A673 (cell line): Measurements from ENCODE around the gene TTLL11. TPM values are rescaled to one million over a fixed set of nuclear protein-coding genes. Genes with fewer than 3 reads are reported as not detected.

Source experiments
- BruUV-seq: library from RNA; stranded (reverse); fragments of 400-500 nt; replicated peaks from 2 replicates; lab custom pipeline; 2021; lab: Mats Ljungman, UMichigan
- CTCF ChIA-PET: fragments of 300-600 bp; sonication (Branson Sonifier 250); formaldehyde crosslinking; loops from one replicate; lab custom pipeline; 2022; ENCODE audit warnings: antibody characterized with exemption; lab: Charles Lee
- POLR2A ChIA-PET: fragments of 300-600 bp; sonication (Branson Sonifier 250); formaldehyde crosslinking; loops from one replicate; lab custom pipeline; 2022; ENCODE audit warnings: antibody characterized with exemption; ENCODE audit not compliant: low non-redundant PET; lab: Charles Lee
- DNase-seq: peaks from one replicate; pipeline ENCODE4 v3.0.0-alpha.2; 2015; ENCODE audit warnings: low spot score
- H3K27ac ChIP-seq: fragments of 200-600 bp; sonication (generic); 2 replicates; pipeline ENCODE4 v1.5.1; 2016; ENCODE audit warnings: mixed run types, low read depth, mild to moderate bottlenecking, mixed read lengths, antibody characterized with exemption, low read length; ENCODE audit not compliant: poor library complexity, severe bottlenecking
- H3K27me3 ChIP-seq: fragments of 200-600 bp; sonication (generic); replicated peaks from 2 replicates; pipeline ENCODE4 v1.6.1; 2017; ENCODE audit warnings: mixed run types, low read depth, mild to moderate bottlenecking, mixed read lengths, antibody characterized with exemption, low read length; ENCODE audit not compliant: insufficient read depth, poor library complexity
- H3K36me3 ChIP-seq: fragments of 200-600 bp; sonication (generic); 2 replicates; pipeline ENCODE4 v1.6.1; 2016; ENCODE audit warnings: mixed run types, mild to moderate bottlenecking, mixed read lengths, antibody characterized with exemption, low read length; ENCODE audit not compliant: insufficient read depth, poor library complexity, severe bottlenecking
- H3K4me1 ChIP-seq: fragments of 200-600 bp; sonication (generic); 2 replicates; pipeline ENCODE4 v1.6.1; 2017; ENCODE audit warnings: mixed run types, mild to moderate bottlenecking, mixed read lengths, antibody characterized with exemption, low read length; ENCODE audit not compliant: insufficient read depth, poor library complexity, severe bottlenecking
- H3K4me3 ChIP-seq: fragments of 200-600 bp; sonication (generic); 2 replicates; pipeline ENCODE4 v1.5.1; 2016; ENCODE audit warnings: low read depth, mixed run types, mild to moderate bottlenecking, mixed read lengths, low read length; ENCODE audit not compliant: poor library complexity, severe bottlenecking
- H3K9me3 ChIP-seq: fragments of 200-600 bp; sonication (generic); 2 replicates; pipeline ENCODE4 v1.6.1; 2016; ENCODE audit warnings: mixed run types, low read depth, mild to moderate bottlenecking, mixed read lengths, antibody characterized with exemption, low read length; ENCODE audit not compliant: poor library complexity, severe bottlenecking
- CTCF ChIP-seq: fragments of 300-800, 200-600 bp; sonication (generic); conservative IDR thresholded peaks from 2 replicates; pipeline ENCODE4 v1.5.1; 2017; ENCODE audit warnings: low read depth, mild to moderate bottlenecking, antibody characterized with exemption, low read length, moderate library complexity, mixed read lengths
- EZH2 ChIP-seq: fragments of 200-600 bp; sonication (generic); IDR thresholded peaks from 2 replicates; pipeline ENCODE4 v1.6.1; 2017; ENCODE audit warnings: borderline replicate concordance, low read depth, mild to moderate bottlenecking, mixed read lengths, antibody characterized with exemption, low read length; ENCODE audit not compliant: poor library complexity, severe bottlenecking
- intact Hi-C: fragments of 100-400 bp; cut with micrococcal nuclease; formaldehyde crosslinking; loops from one replicate; pipeline ENCODE4 v1.10.0; 2022; ENCODE audit not compliant: unreplicated experiment
- total RNA-seq: library from RNA; stranded (reverse); gene quantifications from 2 replicates; pipeline ENCODE4 v1.2.3, GENCODE V29; 2021

TTLL11 gene
- total RNA-seq, 1 experiment from 2014 or later = 3.0 TPM

GRCh38 chr9:122128969-122129343, 35.8 kb upstream of the TTLL11 start:
- Histone ChIP-seq H3K4me3 (no peak overlapping the region), H3K4me1 (peaks cover 16% of the 10 kb centered on the region), H3K9me3 (no peaks in the 10 kb centered on the region), H3K27ac (no peak overlapping the region), H3K36me3 (no peaks in the 10 kb centered on the region), H3K27me3 (peaks cover 11% of the 10 kb centered on the region)
- CTCF ChIA-PET = no interaction called here
- no peak for TF ChIP-seq EZH2
- TF ChIP-seq CTCF = no peak
- POLR2A ChIA-PET = no interaction called here
- no peak for DNase-seq
- no TSS peak for BruUV-seq
- intact Hi-C loops = no loop called here

- no peak for DNase-seq
- no peak for TF ChIP-seq EZH2
- TF ChIP-seq CTCF = no peak
- intact Hi-C loops = no loop called here
- Histone ChIP-seq H3K4me1 (peaks cover 16% of the 10 kb centered on the region), H3K36me3 (no peaks in the 10 kb centered on the region), H3K27ac (no peak overlapping the region), H3K9me3 (no peaks in the 10 kb centered on the region), H3K27me3 (peaks cover 11% of the 10 kb centered on the region), H3K4me3 (no peak overlapping the region)
- ChIA-PET POLR2A (no interaction called here), CTCF (no interaction called here)
- no TSS peak for BruUV-seq
Measured at GRCh38 chr9:122128007-122128968, 35.2 kb upstream of the TTLL11 start.

DNA sequence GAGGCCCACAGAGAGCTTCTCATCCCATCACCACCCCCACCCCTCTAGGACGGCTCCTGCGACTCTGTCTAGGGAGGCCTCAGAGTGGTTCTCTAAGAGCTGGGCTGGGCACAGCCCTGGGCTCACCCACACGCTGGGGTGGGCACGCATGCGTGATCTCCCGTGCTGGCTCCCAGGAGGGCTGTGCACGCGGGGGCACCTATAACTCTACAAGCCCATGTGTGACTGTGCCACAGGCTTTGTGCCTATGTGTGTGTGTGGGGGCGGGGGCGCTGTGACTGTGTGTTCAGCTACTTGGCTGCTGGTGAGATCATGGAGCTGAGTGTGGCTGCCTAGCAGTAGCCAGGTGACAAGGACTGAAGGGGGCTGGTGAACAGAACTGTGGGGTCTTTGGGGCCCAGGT, 34.3 kb upstream of the TTLL11 start:
- DNase-seq = no peak
- peaks cover 11% of the 10 kb centered on the region for H3K27me3 ChIP-seq
- POLR2A ChIA-PET = interaction anchor here (0.7 kb wide), 1 partner anchor 226 kb away, joined by 3 read pairs; no protein-coding TSS in a partner anchor
- intact Hi-C loops = no loop called here
- CTCF ChIA-PET = interaction anchor here (0.5 to 3.4 kb wide), 4 partner anchors 217 to 687 kb away, joined by 3 to 53 read pairs (median 5); no protein-coding TSS in a partner anchor
- no TSS peak for BruUV-seq
- no peaks in the 10 kb centered on the region for H3K9me3 ChIP-seq
- peaks cover 16% of the 10 kb centered on the region for H3K4me1 ChIP-seq
- no peak overlapping the region for H3K27ac ChIP-seq
- TF ChIP-seq EZH2 (no peak), CTCF (no peak)
- no peaks in the 10 kb centered on the region for H3K36me3 ChIP-seq
- no peak overlapping the region for H3K4me3 ChIP-seq
